A172 (cell line): ENCODE measurements around the gene TK2. TPM values are rescaled to one million over a fixed set of nuclear protein-coding genes. Genes with fewer than 3 reads are reported as not detected.
"Not testable (repeated sequence)": the region's sequence is repeated elsewhere in the genome, so short reads cannot be mapped to it uniquely, and the experiment has no call there.

Source experiments
- DNase-seq: peaks from one replicate; pipeline ENCODE4 v3.0.0-alpha.2; 2015; ENCODE audit warnings: low spot score
- total RNA-seq: library from RNA; depleted of rRNA; stranded (reverse); fragments of >200 nt; shearing (Covaris generic); gene quantifications from 2 replicates; pipeline ENCODE4 v1.2.3, GENCODE V29; 2014

Gene TK2
- total RNA-seq, 1 experiment from 2014 or later, result 35.0 TPM

DNA sequence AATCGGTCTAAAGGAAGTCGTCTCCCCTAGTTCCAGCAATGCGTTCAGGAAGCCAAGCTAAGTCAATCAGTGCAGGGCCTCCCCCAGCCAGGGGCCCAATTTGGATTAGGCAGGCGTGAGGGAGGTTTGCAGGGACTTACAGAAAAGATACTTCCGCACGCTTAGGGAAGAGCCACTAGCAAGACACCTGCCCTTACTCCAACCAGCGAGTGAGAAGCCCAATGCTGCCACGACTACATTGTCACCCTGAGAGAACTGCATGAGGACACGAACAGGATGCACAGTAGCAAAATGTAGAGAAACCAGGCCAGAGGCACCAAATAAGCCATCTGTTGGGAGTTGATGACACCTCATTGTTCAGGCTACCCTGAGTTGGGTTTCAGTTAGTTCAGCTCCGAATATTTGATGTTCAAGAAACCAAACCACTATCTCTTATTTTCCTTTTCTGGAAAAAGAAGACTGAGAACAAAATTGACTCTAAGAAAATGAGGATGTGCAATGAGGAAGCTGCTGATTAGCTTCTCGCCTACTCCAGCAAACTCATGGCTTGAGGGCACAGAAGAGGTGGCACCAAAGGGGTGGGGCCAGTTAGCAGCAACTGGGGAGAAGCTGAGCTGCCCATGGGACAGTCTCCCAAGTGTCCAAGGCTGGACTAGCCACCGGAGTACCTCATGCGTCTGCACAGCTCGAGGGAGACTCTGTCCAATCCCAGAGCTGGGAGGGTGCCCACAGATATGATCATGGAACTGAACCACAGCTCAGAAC lies 29.3 kb downstream of the TK2 start:
- DNase-seq, result no peak

DNA sequence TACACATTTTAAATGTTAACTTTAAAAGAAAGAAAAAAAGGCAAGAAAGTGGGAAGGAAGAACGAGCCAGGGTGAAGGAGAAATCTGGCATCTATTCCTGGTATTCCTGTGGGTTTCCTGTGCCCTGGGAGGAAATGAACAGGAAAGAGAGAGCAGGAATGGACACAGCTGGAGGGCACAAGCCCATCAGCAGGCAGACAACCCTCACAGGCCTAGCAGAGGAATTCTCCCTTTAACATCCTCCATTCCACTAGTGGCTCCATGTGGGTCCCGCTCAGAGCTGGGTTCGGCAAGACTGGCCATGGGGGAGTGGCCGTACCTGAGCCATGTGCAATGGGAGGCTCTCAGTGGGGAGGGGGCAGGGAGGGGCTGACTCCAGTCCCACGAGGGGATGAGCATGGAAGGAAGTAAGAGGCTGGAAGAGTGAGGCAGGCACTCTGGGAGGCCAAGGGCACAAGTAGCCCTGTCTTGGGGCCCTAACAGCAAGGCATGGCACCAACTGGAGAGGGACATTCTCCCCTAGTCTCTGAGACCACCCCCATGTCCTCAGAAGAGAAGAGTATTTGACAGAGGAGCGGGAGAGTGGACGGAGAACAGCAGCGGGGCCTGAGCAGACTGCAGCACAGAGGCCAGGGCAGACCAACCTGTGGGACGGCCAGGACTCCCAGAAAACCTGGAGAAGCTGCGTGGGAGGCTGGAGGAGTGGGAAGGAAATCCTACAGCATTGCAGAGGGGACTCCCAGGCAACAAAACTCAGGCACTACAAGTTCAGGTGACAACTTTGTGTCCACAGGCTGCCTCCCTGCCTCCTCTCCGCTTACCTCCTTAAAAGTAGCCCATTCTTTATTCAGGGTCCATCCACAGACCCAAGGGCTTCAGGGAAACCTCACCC lies 30.2 kb downstream of the TK2 start:
- no peak for DNase-seq

GRCh38 chr16:66517586-66518263 lies 32.2 kb downstream of the TK2 start:
- no peak for DNase-seq

DNA sequence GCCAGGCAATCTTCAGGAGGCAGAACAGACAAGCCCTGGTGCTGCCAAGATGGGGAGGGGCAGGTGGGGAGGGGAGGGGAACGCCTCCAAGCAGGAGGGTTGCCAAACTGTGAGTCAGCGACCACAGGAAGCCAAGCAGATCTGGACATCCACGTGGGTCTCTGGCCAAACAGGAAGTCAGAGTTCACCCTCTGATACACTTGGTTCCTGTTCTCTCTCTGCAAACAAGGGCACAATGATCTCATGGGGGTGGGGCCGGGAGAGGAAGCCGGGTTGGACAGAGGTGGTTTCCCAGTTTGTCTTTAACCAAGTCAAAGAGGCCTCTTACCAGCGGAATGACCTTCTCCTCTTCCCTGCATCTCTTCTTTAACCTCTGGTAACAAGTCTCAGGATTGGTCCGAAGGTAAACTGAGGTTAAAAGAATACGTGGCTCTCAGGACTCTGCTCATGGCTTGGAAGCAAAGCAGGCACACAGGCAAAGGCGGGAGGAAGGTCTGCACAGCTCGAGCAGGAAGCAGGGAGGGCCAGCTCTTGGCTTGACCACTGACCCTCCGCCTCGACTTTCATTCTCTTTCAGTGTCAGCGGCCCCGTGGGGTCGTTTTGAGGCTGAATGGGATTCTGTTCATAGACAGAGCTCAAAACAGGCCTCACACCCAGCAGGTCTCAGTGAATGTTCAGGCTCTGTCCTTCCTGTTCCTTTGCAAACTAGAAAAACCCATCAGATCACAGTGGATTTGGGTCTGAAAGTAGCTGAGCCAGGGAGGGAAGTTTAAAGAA lies 32.9 kb downstream of the TK2 start:
- peak; percentile 100 for DNase-seq

DNA sequence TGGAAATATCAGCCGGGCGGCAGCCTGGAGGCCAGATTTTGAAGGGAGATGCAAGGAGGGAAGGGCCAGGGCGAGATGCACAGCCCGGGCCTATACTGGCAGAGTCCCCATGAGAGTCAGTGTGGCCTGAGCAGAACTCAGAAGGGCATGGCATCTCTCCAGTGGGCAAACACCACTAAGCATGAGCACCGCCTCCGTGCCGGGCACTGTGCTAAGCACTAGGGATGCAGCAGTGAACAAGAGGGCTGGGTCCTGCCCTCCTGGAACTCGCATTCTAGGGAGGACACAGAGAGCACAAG lies 33.5 kb downstream of the TK2 start:
- no peak for DNase-seq

GRCh38 chr16:66515596-66516508 lies 34.1 kb downstream of the TK2 start:
- peak; percentile 85 for DNase-seq

DNA sequence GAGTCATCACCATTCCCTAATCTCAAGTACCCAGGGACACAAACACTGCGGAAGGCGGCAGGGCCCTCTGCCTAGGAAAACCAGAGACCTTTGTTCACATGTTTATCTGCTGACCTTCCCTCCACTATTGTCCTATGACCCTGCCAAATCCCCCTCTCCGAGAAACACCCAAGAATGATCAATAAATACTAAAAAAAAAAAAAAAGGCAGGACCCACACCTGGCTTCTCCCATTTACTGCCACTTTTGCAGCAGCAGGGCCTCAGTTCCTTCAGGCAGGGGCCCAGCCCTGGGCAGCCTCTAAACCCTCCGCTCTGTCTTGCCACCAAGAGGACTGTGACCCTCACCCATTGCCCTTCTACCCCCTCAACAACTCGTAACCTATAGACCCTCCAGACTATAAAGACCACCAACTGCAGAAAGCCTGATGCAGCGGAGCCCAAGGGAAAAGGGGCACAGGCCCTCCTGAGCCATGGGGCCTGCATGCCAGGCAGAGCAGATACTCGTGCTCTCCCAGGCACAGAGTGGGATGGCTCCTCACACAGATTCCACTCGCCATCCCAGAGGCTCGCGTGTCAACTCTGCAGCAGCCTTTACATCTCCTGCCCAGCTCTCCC lies 34.8 kb downstream of the TK2 start:
- not testable (repeated sequence) for DNase-seq

GRCh38 chr16:66514391-66514790 lies 35.5 kb downstream of the TK2 start:
- not testable (repeated sequence) for DNase-seq

DNA sequence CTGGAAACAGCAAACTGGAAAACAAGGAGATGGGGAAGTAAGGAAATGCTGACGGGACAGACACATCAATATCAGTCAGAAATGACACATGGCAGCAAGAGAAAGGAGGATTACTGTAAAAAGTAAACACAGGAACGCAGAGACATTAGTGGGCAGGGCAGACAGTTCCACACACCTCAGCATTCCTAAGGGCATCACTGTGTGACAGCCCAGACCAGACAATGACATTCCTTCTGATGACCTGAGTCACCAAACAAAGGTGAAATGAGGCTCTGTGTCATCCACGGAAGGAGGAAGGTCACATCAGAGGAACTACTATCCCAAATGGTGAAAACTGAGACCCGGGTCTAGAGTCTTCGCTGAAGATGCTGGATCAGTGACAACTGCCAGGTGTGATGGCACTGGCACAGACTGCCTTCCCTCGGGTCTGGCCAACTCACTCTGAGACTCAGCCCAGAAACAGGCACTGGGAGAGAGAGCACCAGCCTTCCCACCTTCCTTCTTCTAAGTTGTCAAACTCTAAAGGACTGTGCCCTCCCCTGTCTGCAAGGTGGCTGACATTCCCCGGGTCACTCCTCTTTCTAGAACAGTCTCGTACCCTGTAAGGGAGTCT lies 36.7 kb downstream of the TK2 start:
- DNase-seq, result no peak

- peak; percentile 50 for DNase-seq
Measured at GRCh38 chr16:66512272-66513110, 37.4 kb downstream of the TK2 start.

- DNase-seq, result peak; percentile 83
Measured at GRCh38 chr16:66511602-66512271, 38.2 kb downstream of the TK2 start.

DNA sequence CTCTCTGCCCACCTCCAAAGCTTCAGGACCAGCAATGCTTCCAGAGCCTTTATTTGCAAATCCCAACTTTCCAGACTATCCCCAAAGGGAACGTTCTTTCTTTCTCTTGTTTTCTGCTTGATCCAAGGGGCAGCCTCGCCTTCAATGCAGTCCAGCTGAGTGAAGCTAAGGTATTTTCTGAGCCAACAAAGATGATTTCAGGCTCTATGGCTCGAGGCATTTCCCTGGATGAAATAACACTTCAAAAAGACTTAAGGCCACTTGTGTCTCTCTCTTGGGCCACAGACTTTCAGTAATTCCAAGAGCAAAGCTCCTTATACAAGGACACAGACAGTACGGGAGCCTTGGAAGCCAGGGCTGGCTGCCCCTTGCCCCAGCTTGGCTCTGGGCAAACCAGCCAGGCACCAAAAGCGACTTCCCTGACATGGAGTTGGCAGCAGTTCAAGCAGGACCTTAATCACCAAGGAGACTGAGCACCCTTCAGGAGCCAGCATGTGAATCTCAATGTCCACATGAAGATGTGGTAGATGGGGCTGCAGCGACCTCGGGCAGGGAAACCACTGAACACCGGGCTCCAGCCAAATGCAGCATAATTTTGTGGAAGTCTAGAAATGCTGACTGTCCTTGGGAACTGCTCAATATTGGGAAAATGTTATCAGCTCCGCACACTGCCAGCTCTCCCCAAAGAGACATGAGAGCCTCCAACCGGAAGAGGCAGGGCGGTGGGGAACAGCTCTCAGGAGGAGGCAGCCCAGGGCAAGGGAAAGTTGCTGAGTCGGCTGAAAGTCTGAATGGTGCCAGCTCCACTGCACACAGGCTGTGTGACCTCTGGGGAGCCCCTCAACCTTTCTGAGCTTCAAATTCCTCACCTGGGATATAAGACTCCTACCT lies 39.0 kb downstream of the TK2 start:
- no peak for DNase-seq

GRCh38 chr16:66510298-66510697 lies 39.6 kb downstream of the TK2 start:
- no peak for DNase-seq

DNA sequence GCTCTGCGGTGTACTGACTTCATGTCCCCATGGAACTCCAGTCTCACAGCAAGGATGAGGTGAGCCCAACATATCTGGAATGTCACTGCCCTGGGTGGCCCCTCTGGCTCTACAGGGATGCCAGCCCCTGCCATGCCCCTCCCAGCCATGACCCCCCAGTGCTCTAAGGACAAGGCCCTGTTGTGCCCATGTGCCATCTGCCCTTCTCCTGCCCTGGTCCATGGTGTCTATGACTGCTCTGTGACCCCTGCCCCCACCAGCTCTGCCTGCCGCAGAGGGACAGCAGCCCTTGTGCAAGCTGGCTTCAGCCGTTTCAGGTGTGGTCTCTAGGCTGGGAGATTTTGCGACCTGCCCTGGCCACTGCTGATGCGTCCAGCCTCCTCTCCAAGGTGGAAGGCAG lies 40.3 kb downstream of the TK2 start:
- no peak for DNase-seq

GRCh38 chr16:66508914-66509496 lies 40.9 kb downstream of the TK2 start:
- DNase-seq, result no peak

GRCh38 chr16:66508248-66508913 lies 41.5 kb downstream of the TK2 start:
- no peak for DNase-seq
